ENCODE measurements around the gene ASPDH. TPM values are rescaled to one million over a fixed set of nuclear protein-coding genes. Genes with fewer than 3 reads are reported as not detected.
"Not testable (repeated sequence)": the region's sequence is repeated elsewhere in the genome, so short reads cannot be mapped to it uniquely, and the experiment has no call there.

The ASPDH gene
- total RNA-seq, 1 experiment from 2014 or later, result not detected

DNA sequence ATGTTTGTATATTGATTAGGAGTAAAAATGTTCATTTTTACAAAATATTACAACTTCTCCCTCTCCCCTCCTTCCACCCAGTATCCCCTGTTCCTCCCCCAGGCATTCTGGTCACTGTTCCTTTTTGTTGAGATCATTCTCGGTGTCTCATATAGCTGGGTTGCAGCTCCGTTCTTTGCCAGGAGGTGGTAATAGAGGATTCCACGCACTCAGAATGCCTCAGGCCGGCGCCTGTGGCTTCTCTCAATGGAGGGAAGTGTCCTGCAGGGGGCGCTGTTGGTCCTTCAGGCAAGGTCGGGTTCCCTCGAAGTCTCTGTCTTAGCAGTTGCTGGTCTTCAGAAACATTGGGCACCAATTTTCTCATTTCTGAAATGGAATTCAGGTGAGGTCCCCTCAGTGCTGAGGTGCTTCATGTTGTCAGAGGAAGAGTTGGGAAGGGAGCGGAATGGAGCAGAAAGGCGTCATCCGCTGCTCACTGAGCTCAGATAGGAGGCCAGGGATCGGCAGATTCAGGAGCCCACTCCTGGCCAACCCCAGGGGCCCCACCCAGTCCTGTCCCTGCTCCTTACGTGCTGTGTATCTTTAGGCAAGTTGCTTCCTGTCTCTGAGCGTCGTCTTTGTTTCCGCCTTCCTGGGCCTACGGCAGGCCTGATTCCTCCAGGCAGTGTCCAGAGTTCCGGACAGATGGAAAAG lies 26.7 kb downstream of the ASPDH start:
- in situ Hi-C loops (cut with HindIII; ENCODE audit: low sequenced_read_pairs), result no loop called here

DNA sequence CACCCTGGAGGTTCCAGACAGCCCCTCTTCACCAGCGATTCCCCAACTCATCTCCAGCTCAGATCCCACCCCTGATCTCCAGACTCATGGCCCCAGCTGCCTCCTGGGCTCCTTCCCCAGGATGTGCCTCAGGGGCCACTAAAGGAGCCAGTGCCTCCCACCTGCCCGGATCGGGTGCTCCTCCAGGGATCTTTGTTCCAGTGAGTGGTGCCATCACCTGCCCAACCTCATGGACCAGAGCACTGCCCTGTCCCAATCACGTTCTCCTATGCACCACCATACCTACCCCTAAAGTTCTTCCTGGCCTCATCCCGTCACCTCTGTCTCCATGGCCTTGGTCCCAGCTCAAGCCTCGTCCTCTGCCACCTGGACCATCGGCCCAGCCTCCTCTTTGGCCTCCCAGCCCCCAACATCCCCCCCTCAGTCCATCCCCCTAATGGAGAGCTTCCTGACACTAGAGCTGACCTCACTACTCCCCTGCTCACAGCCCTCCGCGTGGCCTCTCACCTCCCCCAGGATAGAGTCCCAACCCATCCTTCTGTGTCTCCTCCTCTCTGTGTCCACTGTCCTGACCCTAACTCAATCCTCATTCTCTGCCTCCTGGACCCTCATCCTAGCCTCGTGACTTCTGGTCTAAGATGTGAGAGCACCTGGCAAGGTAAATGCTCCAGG lies 28.3 kb downstream of the ASPDH start:
- no peak for DNase-seq (ENCODE audit: low spot score)
- in situ Hi-C loops (cut with HindIII; ENCODE audit: low sequenced_read_pairs), result no loop called here

More for the DNA sequence above, 26.7 kb downstream of the ASPDH start:
- DNase-seq (ENCODE audit: low spot score), result peak; percentile 33

DNA sequence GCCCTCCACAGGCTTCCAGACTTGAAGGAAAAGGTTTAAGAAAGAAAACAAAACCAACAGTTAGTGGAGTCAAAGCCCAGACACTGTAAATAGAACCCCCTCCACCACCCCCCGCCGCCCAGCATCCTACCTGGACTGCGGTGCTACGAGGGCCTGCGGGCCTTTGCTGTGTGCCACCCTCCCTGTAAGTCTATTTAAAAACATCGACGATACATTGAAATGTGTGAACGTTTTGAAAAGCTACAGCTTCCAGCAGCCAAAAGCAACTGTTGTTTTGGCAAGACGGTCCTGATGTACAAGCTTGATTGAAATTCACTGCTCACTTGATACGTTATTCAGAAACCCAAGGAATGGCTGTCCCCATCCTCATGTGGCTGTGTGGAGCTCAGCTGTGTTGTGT lies 30.8 kb downstream of the ASPDH start:
- in situ Hi-C loops (cut with HindIII; ENCODE audit: low sequenced_read_pairs), result no loop called here

DNA sequence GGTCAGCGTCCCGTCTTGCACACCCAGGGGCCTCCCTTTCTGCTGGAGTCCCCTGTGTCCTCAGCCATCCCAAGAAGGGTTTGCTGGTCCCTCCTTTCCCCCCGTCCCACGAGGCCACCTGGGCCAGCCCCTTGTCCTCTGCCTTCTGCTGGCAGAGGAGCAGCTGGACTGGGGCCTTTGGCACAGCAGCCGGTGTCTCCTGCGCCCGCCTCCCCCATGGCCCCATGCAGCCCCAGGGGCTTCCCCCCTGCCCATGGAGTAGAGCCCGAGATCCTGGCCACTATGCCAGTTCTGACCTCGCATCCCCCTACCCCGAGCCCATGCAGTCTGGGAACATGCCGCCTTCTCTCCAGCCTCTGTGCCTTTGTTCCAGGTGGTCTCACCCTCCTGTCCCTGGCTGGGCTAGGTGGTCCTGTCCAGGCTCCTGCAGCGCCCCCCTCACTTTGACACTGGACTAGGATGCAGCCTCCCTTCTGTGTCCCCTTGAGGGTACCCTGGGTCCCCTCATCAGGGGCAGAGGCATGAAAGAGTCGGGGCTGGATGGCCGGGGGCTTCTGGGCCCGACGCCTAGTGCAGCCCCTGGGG lies 31.4 kb downstream of the ASPDH start:
- DNase-seq (ENCODE audit: low spot score), result no peak
- in situ Hi-C loops (cut with HindIII; ENCODE audit: low sequenced_read_pairs), result no loop called here

More for the DNA sequence above, 30.8 kb downstream of the ASPDH start:
- no peak for DNase-seq (ENCODE audit: low spot score)

DNA sequence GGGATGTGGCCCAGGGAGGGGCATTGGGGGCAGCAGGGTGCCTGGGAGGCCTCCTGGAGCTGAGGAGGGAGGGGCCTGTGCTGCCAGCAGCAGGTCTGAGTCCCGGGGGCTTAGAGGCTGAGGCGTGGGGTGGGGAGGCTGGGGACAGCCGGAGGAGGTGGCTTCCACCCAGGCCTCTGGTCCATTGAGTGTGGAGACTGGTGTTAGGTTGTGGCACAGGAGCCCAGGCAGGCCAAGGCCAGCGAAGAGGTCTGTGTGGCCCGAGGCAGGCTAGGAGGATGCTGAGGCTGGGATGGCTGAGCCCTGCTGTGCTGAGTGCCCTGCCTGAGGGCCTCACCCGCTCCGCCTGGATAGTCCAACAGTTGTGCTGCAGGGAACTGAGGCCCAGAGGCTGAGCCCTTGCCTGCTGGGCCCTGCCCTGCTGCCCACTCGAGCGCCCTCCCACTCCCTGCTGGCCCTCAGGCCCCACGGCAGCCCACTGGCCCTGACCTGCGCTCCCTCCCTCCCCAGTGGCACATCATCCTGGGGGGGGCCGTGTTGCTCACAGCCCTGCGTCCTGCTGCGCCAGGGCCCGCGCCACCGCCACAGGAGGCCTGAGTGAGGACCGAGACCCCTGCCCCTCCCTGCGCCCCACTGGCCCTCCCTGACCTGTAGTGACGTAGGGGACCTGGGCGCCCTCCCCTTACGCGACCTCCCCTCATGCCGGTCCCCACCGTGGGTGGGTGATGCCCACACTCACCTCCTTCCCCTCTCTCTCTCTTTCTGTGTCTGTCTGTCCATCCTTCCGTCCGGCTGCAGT lies 32.2 kb downstream of the ASPDH start:
- no peak for DNase-seq (ENCODE audit: low spot score)
- in situ Hi-C loops (cut with HindIII; ENCODE audit: low sequenced_read_pairs), result no loop called here

DNA sequence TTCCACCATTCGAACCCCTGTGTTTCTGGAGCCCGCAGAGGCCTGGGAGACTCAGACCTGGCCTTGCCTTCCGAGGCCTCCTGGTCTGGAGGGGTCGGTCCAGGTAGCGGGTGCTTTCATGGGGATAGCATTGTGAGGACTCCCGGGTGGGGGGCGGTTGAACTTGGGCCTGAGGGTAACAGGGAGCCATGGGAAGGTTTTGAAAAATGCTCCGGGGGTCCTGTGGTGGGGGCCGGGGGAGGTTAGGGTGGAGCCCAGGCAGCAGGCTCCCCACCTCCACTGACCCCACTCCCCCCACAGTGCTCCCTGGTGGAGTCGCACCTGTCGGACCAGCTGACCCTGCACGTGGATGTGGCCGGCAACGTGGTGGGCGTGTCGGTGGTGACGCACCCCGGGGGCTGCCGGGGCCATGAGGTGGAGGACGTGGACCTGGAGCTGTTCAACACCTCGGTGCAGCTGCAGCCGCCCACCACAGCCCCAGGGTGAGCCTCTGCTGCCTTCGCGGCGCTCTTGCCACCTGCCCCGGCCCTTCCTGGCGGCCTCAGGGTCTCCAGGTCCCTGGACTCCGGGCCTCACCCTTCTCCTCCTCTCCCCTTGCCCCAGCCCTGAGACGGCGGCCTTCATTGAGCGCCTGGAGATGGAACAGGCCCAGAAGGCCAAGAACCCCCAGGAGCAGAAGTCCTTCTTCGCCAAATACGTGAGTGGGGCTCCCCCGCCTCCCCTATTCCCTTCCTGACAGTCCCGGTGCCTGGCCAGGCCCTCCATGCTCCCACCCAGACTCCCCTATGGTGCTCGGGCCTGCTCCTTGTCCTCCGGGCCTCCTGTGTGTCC lies 33.2 kb downstream of the ASPDH start:
- in situ Hi-C loops (cut with HindIII; ENCODE audit: low sequenced_read_pairs), result no loop called here
- DNase-seq (ENCODE audit: low spot score), result no peak

DNA sequence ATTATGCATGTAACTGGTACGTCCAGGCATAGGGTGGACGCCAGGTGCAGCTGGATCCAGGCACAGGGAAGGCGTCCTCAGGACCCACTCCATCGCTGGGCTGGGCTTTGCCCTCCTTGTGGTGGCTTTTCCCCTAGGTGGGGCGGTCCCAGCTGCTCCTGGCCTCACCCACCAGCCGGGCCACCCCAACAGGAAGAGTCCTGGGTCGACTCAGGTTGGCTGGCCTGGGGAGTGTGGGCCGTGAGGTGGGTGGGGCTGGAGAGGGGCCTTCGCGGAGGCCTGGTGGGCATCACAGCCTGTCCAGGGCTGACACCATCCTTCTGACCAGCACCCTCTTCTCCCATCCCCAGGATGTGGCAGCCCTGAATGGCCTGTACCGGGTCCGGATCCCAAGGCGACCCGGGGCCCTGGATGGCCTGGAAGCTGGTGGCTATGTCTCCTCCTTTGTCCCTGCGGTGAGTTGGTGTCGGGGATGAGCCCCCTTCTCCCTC lies 33.9 kb downstream of the ASPDH start:
- DNase-seq (ENCODE audit: low spot score), result no peak
- in situ Hi-C loops (cut with HindIII; ENCODE audit: low sequenced_read_pairs), result no loop called here

DNA sequence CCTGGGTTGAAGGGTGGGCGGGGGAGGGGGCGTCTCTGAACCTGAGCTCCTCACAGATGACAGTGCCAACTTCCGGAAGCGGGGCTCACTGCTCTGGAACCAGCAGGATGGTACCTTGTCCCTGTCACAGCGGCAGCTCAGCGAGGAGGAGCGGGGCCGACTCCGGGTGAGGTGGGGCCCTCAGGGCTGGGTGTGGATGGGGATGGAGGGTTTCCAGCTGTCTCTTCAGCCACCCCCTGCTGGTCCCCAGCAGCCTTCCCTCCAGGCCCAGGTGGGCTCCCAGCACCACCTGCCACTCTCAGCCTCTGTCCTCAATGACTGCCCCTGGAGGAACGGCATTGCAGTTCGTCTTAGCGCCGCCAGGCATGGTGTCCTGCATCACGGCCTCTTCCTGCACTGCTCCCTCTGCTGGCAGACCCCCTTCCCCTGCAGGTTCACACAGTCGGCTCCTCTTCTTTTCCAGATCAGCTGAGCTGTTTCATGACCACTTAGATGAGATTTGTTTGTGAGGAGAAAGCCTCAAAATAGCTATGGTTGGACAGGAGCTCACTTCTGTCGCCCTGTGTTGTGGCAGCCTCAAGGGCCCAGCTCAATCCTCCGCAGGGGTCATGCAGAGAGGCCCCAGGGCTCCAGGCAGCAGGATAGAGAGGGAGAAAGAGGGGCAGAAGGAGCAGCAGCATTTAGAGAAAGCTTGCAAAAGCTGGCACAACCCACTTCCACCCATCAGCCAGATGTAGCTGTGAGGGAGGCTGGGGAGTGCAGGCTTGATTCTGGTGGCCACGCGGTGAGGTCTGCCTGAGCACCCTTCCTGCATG lies 34.6 kb downstream of the ASPDH start:
- DNase-seq (ENCODE audit: low spot score), result no peak
- in situ Hi-C loops (cut with HindIII; ENCODE audit: low sequenced_read_pairs), result no loop called here

DNA sequence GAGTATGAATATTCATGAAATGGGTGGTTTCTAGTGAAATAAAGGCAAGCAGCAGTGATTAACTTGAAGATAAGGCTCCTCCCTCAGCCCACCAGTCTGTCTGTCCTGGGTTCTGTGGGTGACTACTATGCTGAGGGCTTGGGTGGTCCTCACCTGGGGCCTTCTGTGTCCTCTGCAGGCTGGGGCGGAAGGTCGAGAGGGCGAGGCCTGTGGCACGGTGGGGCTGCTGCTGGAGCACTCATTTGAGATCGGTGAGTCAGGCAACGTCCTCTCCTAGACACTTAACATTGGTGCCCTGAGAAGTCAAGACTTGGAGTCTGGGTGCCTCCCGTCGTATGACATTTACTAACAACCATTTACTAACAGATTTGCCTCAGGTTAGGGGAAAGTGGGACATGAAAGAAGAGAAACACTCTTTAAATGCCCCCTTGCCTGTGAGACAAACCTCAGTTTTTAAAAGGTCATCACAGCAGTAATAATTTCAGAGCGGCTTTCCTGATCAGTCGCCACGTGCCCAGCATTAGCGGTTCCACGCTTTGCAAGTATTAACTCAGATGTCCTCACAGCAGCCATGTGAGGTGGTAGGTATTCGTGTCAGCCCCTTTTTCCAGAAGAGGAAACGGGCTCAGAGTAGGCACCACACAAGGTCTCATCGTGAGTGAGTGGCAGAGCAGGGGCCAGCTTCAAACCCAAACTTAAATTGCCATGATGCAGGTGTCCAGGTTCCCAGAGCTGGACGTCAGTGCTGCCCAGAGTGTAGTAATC lies 35.8 kb downstream of the ASPDH start:
- in situ Hi-C loops (cut with HindIII; ENCODE audit: low sequenced_read_pairs), result no loop called here
- DNase-seq (ENCODE audit: low spot score), result no peak

DNA sequence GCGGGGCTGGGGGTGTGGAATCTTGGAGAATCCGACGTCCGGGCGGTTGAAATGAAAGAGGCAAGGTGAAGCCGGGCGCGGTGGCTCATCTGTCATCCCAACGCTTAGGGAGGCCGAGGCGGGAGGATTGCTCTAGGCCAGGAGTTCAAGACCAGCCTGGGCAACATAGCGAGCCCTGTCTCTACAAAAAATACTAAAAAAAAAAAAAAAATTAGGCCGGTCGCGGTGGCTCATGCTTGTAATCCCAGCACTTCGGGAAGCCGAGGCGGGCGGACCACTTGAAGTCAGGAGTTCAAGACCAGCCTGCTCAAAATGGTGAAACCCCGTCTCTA lies 36.8 kb downstream of the ASPDH start:
- in situ Hi-C loops (cut with HindIII; ENCODE audit: low sequenced_read_pairs), result no loop called here
- no peak for DNase-seq (ENCODE audit: low spot score)

DNA sequence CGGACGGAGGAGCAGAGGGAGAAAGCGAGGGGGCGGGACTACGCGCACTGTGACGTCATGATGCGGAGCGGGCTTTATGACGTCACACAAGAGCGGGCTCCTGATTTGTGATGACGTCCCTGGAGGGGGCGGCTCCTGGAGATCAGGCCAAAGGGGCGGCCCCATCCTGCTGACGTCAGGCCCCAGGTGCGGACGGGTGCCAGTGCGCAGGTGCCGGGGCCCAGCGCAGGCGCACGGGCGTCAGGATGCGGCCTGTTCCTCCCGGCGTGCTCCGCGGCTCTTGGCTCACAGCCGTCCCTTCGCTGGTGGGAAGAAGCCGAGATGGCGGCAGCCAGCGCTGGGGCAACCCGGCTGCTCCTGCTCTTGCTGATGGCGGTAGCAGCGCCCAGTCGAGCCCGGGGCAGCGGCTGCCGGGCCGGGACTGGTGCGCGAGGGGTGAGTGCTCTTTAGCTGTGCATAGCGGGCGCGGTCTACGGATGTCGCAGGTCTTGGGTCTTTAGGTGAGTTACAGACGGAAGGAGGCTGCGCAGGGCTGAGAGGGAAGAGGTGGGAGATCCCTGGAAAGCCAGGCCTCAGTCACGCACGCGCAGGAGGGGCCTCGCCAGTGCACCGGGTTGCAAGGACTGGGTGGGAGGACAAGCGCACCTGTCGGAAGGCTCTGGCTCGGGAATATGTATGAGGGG lies 37.3 kb downstream of the ASPDH start, which contains the start of the genes EMC10 and GARIN5A:
TSS of gene EMC10 (plus strand) at position 284 of the 683 bp plus-strand sequence. CDS start at position 322, 38 bp downstream.
TSS of gene GARIN5A (minus strand) at position 625 of the 683 bp plus-strand sequence. CDS start at position 165, 460 bp downstream.
- DNase-seq (ENCODE audit: low spot score), result peak; percentile 90
- in situ Hi-C loops (cut with HindIII; ENCODE audit: low sequenced_read_pairs), result no loop called here

DNA sequence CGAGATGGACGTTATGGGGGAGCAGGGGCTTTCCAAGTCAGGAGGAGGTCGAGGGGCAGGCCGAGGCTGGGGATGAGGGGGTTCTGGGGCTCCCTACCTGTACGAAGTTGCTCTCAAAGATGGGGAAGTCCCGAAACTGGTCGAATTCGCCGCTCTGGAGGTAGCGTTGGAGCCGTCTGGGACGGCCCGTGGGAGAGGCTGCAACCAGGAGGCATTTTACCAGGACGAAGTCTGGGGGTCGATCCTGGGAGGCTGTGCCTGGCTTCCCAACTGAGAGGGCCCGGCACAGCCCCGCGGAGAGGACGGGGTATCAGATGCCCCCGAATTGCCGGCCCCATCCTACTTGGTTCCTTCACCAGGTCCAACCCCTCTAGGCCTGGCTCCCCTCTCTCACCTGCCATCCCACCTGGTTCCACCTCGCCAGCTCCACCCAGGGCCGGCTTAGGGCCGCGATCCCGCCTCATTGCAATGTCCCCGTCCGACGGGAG lies 37.9 kb downstream of the ASPDH start:
- in situ Hi-C loops (cut with HindIII; ENCODE audit: low sequenced_read_pairs), result no loop called here
- DNase-seq (ENCODE audit: low spot score), result no peak

DNA sequence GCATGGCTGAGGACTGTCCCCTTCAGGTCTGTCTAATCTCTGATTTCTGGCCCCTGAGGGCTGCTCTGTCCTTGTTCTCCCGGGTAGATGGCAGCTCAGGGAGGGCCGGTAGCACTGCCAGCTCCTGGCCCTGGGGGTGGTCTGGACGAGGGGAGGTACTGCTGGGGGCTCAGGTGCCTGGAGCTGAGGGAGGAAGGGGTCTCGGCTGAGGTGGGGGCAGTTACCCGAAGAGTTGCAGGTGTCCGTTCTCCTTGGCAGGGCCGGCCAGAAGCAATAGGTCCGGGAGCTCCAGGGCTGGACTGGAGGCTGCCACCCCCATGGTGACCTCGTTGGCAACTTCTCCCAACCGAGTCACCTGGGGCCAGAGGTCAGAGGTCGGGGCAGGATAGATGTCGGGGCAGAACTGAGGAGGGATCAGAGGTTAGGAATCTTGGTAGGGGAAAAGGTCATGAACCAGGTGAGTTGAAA lies 38.6 kb downstream of the ASPDH start:
- in situ Hi-C loops (cut with HindIII; ENCODE audit: low sequenced_read_pairs), result no loop called here
- no peak for DNase-seq (ENCODE audit: low spot score)

DNA sequence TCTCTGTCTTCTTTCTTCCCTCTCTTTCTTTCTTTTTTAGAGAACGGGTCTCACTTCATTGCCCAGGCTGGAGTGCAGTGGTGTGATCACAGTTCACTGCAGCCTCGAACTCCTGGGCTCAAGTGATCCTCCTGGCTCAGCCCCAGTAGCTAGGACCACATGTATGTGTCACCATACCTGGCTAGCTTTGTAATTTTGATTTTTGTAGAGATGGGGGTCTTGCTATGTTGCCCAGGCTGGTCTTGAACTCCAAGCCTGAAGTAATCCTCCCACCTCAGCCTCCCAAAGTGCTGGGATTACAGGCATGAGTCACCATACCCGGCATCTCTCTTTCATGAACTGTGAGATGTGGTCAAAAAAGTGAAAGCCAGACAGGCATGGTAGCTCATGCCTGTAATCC lies 40.4 kb downstream of the ASPDH start:
- DNase-seq (ENCODE audit: low spot score); in situ Hi-C loops (cut with HindIII; ENCODE audit: low sequenced_read_pairs): not testable (repeated sequence)

DNA sequence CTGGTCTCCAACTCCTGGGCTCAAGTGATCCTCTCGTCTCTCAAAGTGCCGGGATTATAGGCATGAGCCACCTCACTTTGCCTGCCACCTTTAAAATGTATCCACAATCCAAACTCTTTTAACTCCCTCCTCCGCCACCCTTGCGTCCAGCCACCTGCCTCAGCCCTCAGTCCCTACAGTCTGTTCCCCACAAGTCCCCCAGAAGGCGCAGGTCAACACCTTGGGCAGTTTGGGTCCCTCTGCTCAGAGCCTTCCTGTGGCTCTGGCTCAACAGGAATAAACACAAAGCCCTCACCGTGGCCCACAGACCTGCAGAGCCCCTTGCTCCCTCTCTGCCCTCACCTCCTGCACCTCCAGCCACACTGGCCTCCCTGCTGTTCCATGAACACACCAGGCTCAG lies 44.9 kb downstream of the ASPDH start:
- no peak for DNase-seq (ENCODE audit: low spot score)
- in situ Hi-C loops (cut with HindIII; ENCODE audit: low sequenced_read_pairs), result no loop called here

DNA sequence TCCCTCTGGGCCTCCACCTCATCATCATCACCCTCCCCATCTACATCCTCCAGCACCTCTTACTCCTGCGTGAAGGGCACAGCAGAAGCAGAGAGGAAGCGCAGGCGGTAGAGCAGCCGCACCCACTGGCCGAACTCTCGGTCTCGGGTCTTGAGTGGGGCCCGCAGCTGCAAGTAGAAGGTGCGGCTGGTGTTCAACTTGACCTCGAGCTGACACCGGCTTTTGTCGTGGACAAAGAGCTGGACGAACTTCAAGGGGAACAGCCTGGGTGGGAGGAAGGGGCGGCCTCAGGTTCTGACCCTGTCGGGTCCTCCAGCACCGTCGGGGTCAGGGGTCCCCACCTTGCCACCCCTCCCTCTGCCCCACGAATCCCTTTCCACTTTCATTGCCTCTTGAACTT lies 46.1 kb downstream of the ASPDH start:
- in situ Hi-C loops (cut with HindIII; ENCODE audit: low sequenced_read_pairs), result no loop called here
- DNase-seq (ENCODE audit: low spot score), result no peak

DNA sequence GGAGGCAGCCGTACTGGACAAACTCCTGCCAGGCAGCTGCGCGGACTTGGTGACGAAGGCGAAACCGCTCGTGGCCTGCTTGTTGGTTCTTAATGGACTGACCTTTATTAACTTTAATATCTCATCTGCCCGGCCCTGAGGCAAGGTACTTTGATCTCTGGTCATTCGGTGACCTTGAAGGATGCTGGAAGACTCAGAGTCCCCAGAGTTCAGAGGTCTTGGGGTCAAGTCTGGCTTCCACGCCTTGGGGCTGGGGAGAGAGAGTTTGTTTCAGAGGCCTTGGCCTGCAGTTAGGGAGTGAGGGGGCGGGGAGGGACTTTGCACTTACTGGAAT lies 47.0 kb downstream of the ASPDH start:
- no peak for DNase-seq (ENCODE audit: low spot score)
- in situ Hi-C loops (cut with HindIII; ENCODE audit: low sequenced_read_pairs), result no loop called here
